ENCODE data around the gene SLC11A2. TPM values are rescaled to one million over a fixed set of nuclear protein-coding genes. Genes with fewer than 3 reads are reported as not detected.

Gene SLC11A2
- total and polyA plus RNA-seq, 9 of the 15 experiments (the other 6 are each of a cell fraction or from before 2014, with no cell fraction given), result 21.1 to 54.0 (median 32.9) TPM

- no peak for TF ChIP-seq CEBPZ (IDR thresholded peaks at IDR 0.05; ENCODE audit: borderline replicate concordance, low read depth, low read length)
- TF ChIP-seq MEIS2 (IDR thresholded peaks at IDR 0.05; ENCODE audit: partially characterized antibody), result peak; percentile 61
- TF ChIP-seq XRCC5 (IDR thresholded peaks at IDR 0.05; ENCODE audit: low read depth, low read length), result no peak
- TF ChIP-seq TEAD1 (CRISPR knock-in tag; IDR thresholded peaks at IDR 0.05), result no peak
- TF ChIP-seq KDM1A (IDR thresholded peaks at IDR 0.05), result 0 out of 4 replicates have a peak, but pooled peaks of 1 of the 2 experiments have one; percentile 13
- TF ChIP-seq ZNF311 (CRISPR knock-in tag; IDR thresholded peaks at IDR 0.05), result no peak
- no peak for TF ChIP-seq RFX1 (IDR thresholded peaks at IDR 0.05)
- no peak for TF ChIP-seq ZNF695 (CRISPR knock-in tag; IDR thresholded peaks at IDR 0.05)
- TF ChIP-seq, protein P1, sequence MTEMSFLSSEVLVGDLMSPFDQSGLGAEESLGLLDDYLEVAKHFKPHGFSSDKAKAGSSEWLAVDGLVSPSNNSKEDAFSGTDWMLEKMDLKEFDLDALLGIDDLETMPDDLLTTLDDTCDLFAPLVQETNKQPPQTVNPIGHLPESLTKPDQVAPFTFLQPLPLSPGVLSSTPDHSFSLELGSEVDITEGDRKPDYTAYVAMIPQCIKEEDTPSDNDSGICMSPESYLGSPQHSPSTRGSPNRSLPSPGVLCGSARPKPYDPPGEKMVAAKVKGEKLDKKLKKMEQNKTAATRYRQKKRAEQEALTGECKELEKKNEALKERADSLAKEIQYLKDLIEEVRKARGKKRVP (CRISPR knock-in tag; IDR thresholded peaks at IDR 0.05), result no peak
- TF ChIP-seq TBL1XR1 (IDR thresholded peaks at IDR 0.05; ENCODE audit: low read length in 2 of 2), result no peak
- TF ChIP-seq, protein P2, sequence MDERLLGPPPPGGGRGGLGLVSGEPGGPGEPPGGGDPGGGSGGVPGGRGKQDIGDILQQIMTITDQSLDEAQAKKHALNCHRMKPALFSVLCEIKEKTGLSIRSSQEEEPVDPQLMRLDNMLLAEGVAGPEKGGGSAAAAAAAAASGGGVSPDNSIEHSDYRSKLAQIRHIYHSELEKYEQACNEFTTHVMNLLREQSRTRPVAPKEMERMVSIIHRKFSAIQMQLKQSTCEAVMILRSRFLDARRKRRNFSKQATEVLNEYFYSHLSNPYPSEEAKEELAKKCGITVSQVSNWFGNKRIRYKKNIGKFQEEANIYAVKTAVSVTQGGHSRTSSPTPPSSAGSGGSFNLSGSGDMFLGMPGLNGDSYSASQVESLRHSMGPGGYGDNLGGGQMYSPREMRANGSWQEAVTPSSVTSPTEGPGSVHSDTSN (CRISPR knock-in tag; IDR thresholded peaks at IDR 0.05; ENCODE audit: low read depth), result no peak
- TF ChIP-seq, protein P2 (tag; conservative IDR thresholded peaks at IDR 0.05; ENCODE audit: low read depth), result no peak; the same call in 1 of the 2 replicates
- TF ChIP-seq, protein P3, sequence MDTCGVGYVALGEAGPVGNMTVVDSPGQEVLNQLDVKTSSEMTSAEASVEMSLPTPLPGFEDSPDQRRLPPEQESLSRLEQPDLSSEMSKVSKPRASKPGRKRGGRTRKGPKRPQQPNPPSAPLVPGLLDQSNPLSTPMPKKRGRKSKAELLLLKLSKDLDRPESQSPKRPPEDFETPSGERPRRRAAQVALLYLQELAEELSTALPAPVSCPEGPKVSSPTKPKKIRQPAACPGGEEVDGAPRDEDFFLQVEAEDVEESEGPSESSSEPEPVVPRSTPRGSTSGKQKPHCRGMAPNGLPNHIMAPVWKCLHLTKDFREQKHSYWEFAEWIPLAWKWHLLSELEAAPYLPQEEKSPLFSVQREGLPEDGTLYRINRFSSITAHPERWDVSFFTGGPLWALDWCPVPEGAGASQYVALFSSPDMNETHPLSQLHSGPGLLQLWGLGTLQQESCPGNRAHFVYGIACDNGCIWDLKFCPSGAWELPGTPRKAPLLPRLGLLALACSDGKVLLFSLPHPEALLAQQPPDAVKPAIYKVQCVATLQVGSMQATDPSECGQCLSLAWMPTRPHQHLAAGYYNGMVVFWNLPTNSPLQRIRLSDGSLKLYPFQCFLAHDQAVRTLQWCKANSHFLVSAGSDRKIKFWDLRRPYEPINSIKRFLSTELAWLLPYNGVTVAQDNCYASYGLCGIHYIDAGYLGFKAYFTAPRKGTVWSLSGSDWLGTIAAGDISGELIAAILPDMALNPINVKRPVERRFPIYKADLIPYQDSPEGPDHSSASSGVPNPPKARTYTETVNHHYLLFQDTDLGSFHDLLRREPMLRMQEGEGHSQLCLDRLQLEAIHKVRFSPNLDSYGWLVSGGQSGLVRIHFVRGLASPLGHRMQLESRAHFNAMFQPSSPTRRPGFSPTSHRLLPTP (IDR thresholded peaks at IDR 0.05; ENCODE audit: borderline replicate concordance, extremely low read depth, insufficient read length), result no peak
- no peak for TF ChIP-seq NR2F6 (CRISPR knock-in tag; IDR thresholded peaks at IDR 0.05)
- no peak for TF ChIP-seq JUND (IDR thresholded peaks at IDR 0.05; ENCODE audit: borderline replicate concordance, low read depth, low read length)
- TF ChIP-seq JUND (tag; IDR thresholded peaks at IDR 0.05; ENCODE audit: borderline replicate concordance, low read depth, low read length), result no peak
- TF ChIP-seq, protein P4, sequence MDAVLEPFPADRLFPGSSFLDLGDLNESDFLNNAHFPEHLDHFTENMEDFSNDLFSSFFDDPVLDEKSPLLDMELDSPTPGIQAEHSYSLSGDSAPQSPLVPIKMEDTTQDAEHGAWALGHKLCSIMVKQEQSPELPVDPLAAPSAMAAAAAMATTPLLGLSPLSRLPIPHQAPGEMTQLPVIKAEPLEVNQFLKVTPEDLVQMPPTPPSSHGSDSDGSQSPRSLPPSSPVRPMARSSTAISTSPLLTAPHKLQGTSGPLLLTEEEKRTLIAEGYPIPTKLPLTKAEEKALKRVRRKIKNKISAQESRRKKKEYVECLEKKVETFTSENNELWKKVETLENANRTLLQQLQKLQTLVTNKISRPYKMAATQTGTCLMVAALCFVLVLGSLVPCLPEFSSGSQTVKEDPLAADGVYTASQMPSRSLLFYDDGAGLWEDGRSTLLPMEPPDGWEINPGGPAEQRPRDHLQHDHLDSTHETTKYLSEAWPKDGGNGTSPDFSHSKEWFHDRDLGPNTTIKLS (IDR thresholded peaks at IDR 0.05; ENCODE audit: borderline replicate concordance, low read depth), result no peak
These were observed 8.7 kb downstream of the SLC11A2 start (continued) for GRCh38 chr12:51017452-51017851.
